Body of pancreas (tissue), 4 donors: ENCODE measurements around the gene MSMO1. TPM values are rescaled to one million over a fixed set of nuclear protein-coding genes. Genes with fewer than 3 reads are reported as not detected.

Experiments
- ATAC-seq: fragments of 150-250 bp; one replicate; pipeline ENCODE4 v1.9.1; 2016
- DNase-seq, 4 donors: peaks; one replicate each; pipeline ENCODE4 v3.0.0-alpha.2; 2019
- H3K27ac ChIP-seq, 4 donors: fragments of 200-600 bp; sonication (generic); 1 replicate in 3 of 4; 2 replicates in 1 of 4; pipeline versions ENCODE4 v1.5.1 to v1.6.1; 2016 to 2019; ENCODE audit warnings: mild to moderate bottlenecking in 1 of 4, mixed read lengths in 1 of 4, moderate library complexity in 1 of 4
- H3K27me3 ChIP-seq, 2 donors: fragments of 200-600 bp; sonication (generic); one replicate each; pipeline ENCODE4 v1.6.0; 2016; ENCODE audit warnings: mild to moderate bottlenecking in 1 of 2
- H3K36me3 ChIP-seq, 2 donors: fragments of 200-600 bp; sonication (generic); replicated peaks in 1 of 2; 2 replicates each; pipeline ENCODE4 v1.5.1; 2016; ENCODE audit warnings: low read depth in 2 of 2; ENCODE audit not compliant: insufficient read depth in 1 of 2
- H3K4me1 ChIP-seq: fragments of 200-600 bp; sonication (generic); one replicate; pipeline ENCODE4 v1.6.0; 2016
- H3K4me3 ChIP-seq, 2 donors: fragments of 200-600 bp; sonication (generic); 1 replicate in 1 of 2; 2 replicates in 1 of 2; pipeline ENCODE4 v1.5.1; 2016 to 2019
- H3K9me3 ChIP-seq, 3 donors: fragments of 200-600 bp; sonication (generic); 1 replicate in 2 of 3; 2 replicates in 1 of 3; pipeline ENCODE4 v1.5.1; 2016
- POLR2A ChIP-seq, 3 donors: fragments of 450-650 bp; IDR thresholded peaks; one replicate each; pipeline ENCODE4 v1.6.1; 2016; ENCODE audit warnings: antibody characterized with exemption in 3 of 3, mild to moderate bottlenecking in 2 of 3
- WGBS, 2 donors: methylation state at CpG; one replicate each; pipeline ENCODE4 v1.1.5; 2017; 5-methylcytosine and 5-hydroxymethylcytosine counted together
- intact Hi-C: fragments of 100-400 bp; cut with DNase I; formaldehyde crosslinking; loops from one replicate; pipeline ENCODE4 v1.15.1; 2023
- total RNA-seq, 2 donors: library from RNA; depleted of rRNA; stranded (reverse); fragments of >200 nt; gene quantifications; one replicate each; pipeline ENCODE4 v1.1.0, GENCODE V29; 2016
- TF ChIP-seq, protein P1 (sequence below), 7 experiments: fragments of 450-650 bp in 4 of 7; fragments of 200-600 bp in 3 of 7; sonication (generic) in 3 of 7; IDR thresholded peaks; one replicate each; pipeline ENCODE4 v1.5.1; 2016 to 2019; ENCODE audit warnings: antibody characterized with exemption in 7 of 7

The MSMO1 gene
- total RNA-seq, 2 donors from 2014 or later = 16.1 to 22.1 TPM

DNA sequence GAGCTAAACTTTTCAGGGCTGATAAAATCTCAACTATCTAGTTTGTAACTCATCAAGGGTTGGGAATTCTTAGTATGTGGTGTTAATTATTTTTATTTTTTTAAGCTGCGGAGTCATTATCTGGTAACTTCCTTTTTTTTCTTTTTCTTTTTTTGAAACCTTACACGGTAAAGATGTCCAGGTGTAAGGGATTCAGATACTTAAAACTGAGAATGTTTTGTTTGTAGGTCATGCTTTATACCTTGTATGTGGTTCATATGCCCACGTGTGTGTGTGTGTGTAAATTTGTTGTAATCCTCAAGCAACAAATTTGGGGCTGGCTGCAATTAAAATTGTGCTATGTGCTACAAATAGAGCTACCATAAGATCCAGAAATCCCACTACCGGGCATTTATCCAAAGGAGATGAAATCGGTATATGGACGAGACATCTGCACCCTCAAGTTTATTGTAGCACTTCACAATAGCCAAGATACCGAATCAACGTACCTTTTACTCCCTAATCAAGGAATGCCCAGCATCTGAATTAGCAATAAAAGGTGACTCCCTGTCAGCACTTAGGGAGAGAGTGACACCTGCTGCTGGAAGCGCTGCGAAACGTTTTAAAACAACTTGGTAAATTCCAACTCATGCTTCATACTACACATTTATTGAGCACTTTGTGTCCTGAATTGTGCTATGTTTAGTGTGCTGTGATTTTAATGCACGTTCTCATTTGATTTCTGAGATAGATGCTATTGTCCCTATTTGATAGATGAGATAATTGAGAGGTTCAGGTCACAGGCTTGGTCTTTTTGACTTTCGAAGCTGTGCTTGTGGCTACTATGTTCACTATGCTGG lies 16.1 kb downstream of the MSMO1 start:
- Histone ChIP-seq H3K27me3 (no peaks in the 10 kb centered on the region), H3K4me1 (peaks cover 6% of the 10 kb centered on the region), H3K9me3 (no peaks in the 10 kb centered on the region), H3K27ac (no peak overlapping the region), H3K36me3 (peaks cover 3 to 8% of the 10 kb centered on the region in 2 donors), H3K4me3 (no peak overlapping the region)
- intact Hi-C loops = no loop called here
- TF ChIP-seq POLR2A (IDR thresholded peaks at IDR 0.05) = no peak
- TF ChIP-seq, protein P1, sequence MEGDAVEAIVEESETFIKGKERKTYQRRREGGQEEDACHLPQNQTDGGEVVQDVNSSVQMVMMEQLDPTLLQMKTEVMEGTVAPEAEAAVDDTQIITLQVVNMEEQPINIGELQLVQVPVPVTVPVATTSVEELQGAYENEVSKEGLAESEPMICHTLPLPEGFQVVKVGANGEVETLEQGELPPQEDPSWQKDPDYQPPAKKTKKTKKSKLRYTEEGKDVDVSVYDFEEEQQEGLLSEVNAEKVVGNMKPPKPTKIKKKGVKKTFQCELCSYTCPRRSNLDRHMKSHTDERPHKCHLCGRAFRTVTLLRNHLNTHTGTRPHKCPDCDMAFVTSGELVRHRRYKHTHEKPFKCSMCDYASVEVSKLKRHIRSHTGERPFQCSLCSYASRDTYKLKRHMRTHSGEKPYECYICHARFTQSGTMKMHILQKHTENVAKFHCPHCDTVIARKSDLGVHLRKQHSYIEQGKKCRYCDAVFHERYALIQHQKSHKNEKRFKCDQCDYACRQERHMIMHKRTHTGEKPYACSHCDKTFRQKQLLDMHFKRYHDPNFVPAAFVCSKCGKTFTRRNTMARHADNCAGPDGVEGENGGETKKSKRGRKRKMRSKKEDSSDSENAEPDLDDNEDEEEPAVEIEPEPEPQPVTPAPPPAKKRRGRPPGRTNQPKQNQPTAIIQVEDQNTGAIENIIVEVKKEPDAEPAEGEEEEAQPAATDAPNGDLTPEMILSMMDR (IDR thresholded peaks at IDR 0.05) = peak in 3 of 7 experiments; percentile 15 to 49 (median 25)
- peak; percentile 42 for ATAC-seq
- DNase-seq = no peak
- WGBS, 2 donors = 59 to 76% methylated on average over 13 of the region's 13 CpGs

DNA sequence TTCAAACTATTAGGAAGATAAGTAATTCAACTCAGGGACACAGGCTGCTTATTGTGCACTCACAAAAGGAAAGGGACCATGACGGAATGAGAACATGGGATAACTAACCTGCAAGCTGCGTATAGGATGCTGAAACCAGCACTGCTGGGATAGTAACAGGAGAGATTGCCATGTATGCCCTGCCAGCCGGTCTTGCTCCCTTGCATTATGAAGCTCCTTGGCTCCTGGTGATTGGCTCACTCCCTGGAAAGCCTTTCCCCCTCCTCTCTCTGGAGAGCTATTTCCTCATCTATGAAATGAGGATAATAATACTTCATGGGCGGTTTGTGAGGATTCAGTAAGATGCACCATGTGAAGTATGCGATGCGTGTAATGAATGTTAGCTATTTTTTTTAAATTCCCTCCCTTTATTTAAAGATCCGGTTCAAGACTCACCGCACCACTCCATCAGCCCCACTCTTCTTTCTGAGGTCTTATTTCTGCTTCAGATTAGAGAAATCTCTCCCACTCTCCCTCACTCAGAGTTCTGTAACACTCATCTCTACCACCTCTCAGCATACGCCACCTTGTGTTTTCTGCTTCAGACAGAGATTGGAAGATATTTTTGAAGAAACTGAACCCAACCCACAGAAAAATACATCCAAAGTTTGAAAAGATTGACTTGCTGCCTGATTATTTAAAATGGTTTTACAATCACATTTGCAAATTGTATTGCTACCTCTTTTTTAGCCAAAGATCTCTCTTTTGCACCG lies 18.4 kb downstream of the MSMO1 start:
- no peak for ATAC-seq
- H3K9me3 ChIP-seq = no peaks in the 10 kb centered on the region
- TF ChIP-seq POLR2A (IDR thresholded peaks at IDR 0.05) = no peak
- TF ChIP-seq, protein P1 (IDR thresholded peaks at IDR 0.05) = no peak
- WGBS, 2 donors = 70 to 76% methylated on average over 10 of the region's 10 CpGs
- H3K4me3 ChIP-seq = no peak overlapping the region
- no peak for DNase-seq
- peaks cover 8% of the 10 kb centered on the region for H3K4me1 ChIP-seq
- no peak overlapping the region for H3K27ac ChIP-seq
- intact Hi-C loops = no loop called here
- H3K36me3 ChIP-seq = peaks cover 3 to 5% of the 10 kb centered on the region in 2 donors
- no peaks in the 10 kb centered on the region for H3K27me3 ChIP-seq

DNA sequence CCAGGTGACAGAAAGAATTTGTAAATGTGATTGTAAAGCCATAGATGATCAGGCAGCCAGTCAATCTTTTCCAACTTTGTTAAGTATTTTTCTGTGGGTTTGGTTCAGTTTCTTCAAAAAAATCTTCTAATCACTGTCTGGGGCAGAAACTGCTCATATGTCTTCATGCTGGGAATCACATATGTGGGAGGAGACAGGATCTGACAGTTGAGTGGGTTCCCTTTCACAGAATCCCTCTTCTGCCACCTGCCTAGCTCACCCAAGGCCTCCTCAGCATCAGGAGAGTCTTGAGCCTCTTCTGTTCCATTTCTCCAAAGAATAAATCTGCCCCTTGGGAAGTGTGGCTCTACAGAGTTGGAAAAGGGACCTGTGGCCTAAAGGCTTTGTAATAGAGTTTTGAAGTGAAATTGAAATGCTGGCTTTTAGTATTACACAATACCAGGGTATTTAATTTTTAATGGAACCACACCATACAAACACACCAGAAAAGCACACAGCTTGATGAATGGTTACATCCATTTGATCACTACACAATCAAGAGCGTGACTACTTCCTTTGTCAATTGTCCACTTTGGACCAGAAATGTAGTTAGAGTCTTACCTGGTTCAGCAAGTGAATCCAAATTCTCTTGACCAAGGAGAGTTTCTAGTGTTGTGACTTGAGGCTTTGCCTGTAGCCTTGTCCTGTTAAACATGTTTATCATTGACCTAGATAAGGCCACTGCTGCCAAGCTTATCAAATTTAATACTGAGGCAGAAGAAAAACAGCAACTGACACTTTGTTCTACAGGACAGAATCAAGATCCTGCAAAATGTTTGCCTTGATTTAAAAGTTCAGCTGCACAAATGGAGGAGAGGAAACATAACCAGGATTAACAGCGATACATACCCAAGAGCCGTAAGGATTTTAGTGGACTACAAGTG lies 20.4 kb downstream of the MSMO1 start:
- DNase-seq (no peak), ATAC-seq (no peak)
- Histone ChIP-seq H3K27ac (no peak overlapping the region), H3K9me3 (no peaks in the 10 kb centered on the region), H3K4me1 (peaks cover 8% of the 10 kb centered on the region), H3K36me3 (no peaks in the 10 kb centered on the region), H3K4me3 (no peak overlapping the region), H3K27me3 (no peaks in the 10 kb centered on the region)
- 43 to 65% methylated on average over 3 of the region's 3 CpGs for whole genome bisulfite sequencing, 2 donors
- intact Hi-C loops = no loop called here
- TF ChIP-seq, protein P1 (IDR thresholded peaks at IDR 0.05) = no peak
- TF ChIP-seq POLR2A (IDR thresholded peaks at IDR 0.05) = no peak

DNA sequence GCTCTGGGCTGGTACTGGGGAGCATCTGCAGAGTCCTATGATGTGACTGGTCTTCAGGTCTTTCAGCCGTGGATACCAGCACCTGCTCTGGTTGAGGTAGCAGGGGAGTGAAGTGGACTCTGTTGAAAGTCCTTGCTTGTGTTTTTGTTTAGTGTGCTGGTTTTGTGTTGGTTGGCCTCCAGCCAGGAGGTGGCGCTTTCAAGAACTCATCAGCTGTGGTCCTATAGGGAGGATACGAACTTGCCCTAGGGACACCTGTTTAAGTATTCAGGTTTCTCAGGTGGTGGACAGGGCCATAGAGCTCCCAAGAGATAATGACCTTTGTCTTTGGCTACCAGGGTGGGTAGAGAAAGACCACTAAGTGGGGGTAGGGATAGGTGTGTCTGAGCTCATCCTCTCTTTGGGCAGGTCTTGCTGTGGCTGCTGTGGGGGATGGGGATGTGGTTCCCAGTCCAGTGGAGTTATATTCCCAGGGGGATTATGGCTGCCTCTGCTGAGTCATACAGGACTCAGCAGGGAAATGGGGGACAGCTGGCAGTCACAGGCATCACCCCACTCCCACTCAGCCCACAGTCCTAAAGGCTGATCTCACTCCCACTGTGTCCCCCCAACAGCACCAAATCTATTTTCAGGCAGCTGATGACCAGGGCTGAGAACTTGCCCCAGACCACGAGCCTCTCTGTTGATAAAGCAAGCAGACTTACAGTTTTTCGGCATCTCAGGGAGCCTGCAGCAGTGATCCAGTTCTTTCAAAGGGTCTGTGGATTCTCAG lies 24.1 kb downstream of the MSMO1 start:
- WGBS, 2 donors = 78 to 82% methylated on average over 4 to 5 of the region's 5 CpGs
- intact Hi-C loops = no loop called here

More for the DNA sequence above, 24.1 kb downstream of the MSMO1 start:
- Histone ChIP-seq H3K4me1 (peaks cover 8% of the 10 kb centered on the region), H3K36me3 (no peaks in the 10 kb centered on the region), H3K27ac (no peak overlapping the region), H3K4me3 (no peak overlapping the region), H3K27me3 (no peaks in the 10 kb centered on the region), H3K9me3 (no peaks in the 10 kb centered on the region)
- no peak for TF ChIP-seq POLR2A (IDR thresholded peaks at IDR 0.05)
- TF ChIP-seq, protein P1 (IDR thresholded peaks at IDR 0.05) = no peak
- DNase-seq = no peak
- ATAC-seq = no peak
